Measurements from ENCODE around the gene SLC35E3. TPM values are rescaled to one million over a fixed set of nuclear protein-coding genes. Genes with fewer than 3 reads are reported as not detected.

Gene SLC35E3
- total and polyA plus RNA-seq, 2 experiments from 2014 or later = 5.5 to 13.8 TPM

- Histone ChIP-seq H3K79me2 (replicated peaks; ENCODE audit: insufficient read depth) (no peaks in the 10 kb centered on the region), H2AFZ (no peak overlapping the region), H3K4me2 (no peak overlapping the region), H3K4me1 (ENCODE audit: insufficient read depth) (no peaks in the 10 kb centered on the region), H3F3A (replicated peaks; ENCODE audit: low read depth) (no peaks in the 10 kb centered on the region), H3K27ac (ENCODE audit: low read depth) (peak overlapping the region; percentile 26), H3K9me2 (ENCODE audit: insufficient read depth) (no peaks in the 10 kb centered on the region), H4K20me1 (replicated peaks; ENCODE audit: insufficient read depth) (no peaks in the 10 kb centered on the region), H3K27me3 (ENCODE audit: insufficient read depth) (no peaks in the 10 kb centered on the region), H3K36me3 (ENCODE audit: insufficient read depth) (no peaks in the 10 kb centered on the region), H3K4me3 (no peak overlapping the region)
- ATAC-seq = peak; percentile 39; the same call in 2 of the 3 replicates
- Mint-ChIP-seq H3K27me3 (ENCODE audit: insufficient read depth, low read depth, poor library complexity) (peaks cover 6% of the 10 kb centered on the region), H3K4me1 (peaks cover 6% of the 10 kb centered on the region), H3K4me3 (no peak overlapping the region), H3K9me3 (no peaks in the 10 kb centered on the region), H3K36me3 (ENCODE audit: low read depth) (no peaks in the 10 kb centered on the region), H3K27ac (no peak overlapping the region; the same call in 1 of the 2 replicates)
- peak; percentile 26 for DNase-seq (ENCODE audit: low spot score)
- TF ChIP-seq NANOG (IDR thresholded peaks at IDR 0.05; ENCODE audit: borderline replicate concordance) = no peak
- TF ChIP-seq, protein P1, sequence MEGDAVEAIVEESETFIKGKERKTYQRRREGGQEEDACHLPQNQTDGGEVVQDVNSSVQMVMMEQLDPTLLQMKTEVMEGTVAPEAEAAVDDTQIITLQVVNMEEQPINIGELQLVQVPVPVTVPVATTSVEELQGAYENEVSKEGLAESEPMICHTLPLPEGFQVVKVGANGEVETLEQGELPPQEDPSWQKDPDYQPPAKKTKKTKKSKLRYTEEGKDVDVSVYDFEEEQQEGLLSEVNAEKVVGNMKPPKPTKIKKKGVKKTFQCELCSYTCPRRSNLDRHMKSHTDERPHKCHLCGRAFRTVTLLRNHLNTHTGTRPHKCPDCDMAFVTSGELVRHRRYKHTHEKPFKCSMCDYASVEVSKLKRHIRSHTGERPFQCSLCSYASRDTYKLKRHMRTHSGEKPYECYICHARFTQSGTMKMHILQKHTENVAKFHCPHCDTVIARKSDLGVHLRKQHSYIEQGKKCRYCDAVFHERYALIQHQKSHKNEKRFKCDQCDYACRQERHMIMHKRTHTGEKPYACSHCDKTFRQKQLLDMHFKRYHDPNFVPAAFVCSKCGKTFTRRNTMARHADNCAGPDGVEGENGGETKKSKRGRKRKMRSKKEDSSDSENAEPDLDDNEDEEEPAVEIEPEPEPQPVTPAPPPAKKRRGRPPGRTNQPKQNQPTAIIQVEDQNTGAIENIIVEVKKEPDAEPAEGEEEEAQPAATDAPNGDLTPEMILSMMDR (conservative IDR thresholded peaks at IDR 0.05; ENCODE audit: low read depth in 2 of 2) = peak; percentile 48 to 53
Measured at GRCh38 chr12:68786929-68787328, 41.0 kb downstream of the SLC35E3 start.

GRCh38 chr12:68788554-68789143, 42.7 kb downstream of the SLC35E3 start:
- H3K4me1 Mint-ChIP-seq = peaks cover 13% of the 10 kb centered on the region
- H3K9me2 ChIP-seq (ENCODE audit: insufficient read depth) = no peaks in the 10 kb centered on the region; the same call in 1 of the 2 replicates
- TF ChIP-seq, protein P1 (conservative IDR thresholded peaks at IDR 0.05; ENCODE audit: low read depth in 2 of 2) = no peak
- no peak for TF ChIP-seq EZH2phosphoT487 (IDR thresholded peaks at IDR 0.05; ENCODE audit: unreplicated experiment)
- TF ChIP-seq POLR2AphosphoS5 (IDR thresholded peaks at IDR 0.05; ENCODE audit: low read depth) = no peak
- no peak for TF ChIP-seq ETS1 (IDR thresholded peaks at IDR 0.05)
- TF ChIP-seq NANOG (IDR thresholded peaks at IDR 0.05; ENCODE audit: borderline replicate concordance) = no peak
- TF ChIP-seq CREB1 (CRISPR knock-in tag; IDR thresholded peaks at IDR 0.05; ENCODE audit: low read depth) = no peak
- TF ChIP-seq STAT1 (IDR thresholded peaks at IDR 0.05; ENCODE audit: unreplicated experiment) = no peak
- TF ChIP-seq ZNF331 (CRISPR knock-in tag; IDR thresholded peaks at IDR 0.05; ENCODE audit: low read depth) = no peak
- TF ChIP-seq ZNF114 (CRISPR knock-in tag; IDR thresholded peaks at IDR 0.05) = no peak
- TF ChIP-seq EZH2 (IDR thresholded peaks at IDR 0.05; ENCODE audit: low read depth, unreplicated experiment) = no peak
- TF ChIP-seq JUNB (IDR thresholded peaks at IDR 0.05; ENCODE audit: unreplicated experiment) = no peak
- TF ChIP-seq, protein P2, sequence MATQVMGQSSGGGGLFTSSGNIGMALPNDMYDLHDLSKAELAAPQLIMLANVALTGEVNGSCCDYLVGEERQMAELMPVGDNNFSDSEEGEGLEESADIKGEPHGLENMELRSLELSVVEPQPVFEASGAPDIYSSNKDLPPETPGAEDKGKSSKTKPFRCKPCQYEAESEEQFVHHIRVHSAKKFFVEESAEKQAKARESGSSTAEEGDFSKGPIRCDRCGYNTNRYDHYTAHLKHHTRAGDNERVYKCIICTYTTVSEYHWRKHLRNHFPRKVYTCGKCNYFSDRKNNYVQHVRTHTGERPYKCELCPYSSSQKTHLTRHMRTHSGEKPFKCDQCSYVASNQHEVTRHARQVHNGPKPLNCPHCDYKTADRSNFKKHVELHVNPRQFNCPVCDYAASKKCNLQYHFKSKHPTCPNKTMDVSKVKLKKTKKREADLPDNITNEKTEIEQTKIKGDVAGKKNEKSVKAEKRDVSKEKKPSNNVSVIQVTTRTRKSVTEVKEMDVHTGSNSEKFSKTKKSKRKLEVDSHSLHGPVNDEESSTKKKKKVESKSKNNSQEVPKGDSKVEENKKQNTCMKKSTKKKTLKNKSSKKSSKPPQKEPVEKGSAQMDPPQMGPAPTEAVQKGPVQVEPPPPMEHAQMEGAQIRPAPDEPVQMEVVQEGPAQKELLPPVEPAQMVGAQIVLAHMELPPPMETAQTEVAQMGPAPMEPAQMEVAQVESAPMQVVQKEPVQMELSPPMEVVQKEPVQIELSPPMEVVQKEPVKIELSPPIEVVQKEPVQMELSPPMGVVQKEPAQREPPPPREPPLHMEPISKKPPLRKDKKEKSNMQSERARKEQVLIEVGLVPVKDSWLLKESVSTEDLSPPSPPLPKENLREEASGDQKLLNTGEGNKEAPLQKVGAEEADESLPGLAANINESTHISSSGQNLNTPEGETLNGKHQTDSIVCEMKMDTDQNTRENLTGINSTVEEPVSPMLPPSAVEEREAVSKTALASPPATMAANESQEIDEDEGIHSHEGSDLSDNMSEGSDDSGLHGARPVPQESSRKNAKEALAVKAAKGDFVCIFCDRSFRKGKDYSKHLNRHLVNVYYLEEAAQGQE (IDR thresholded peaks at IDR 0.05; ENCODE audit: unreplicated experiment) = no peak

More at GRCh38 chr12:68788554-68789143, 42.7 kb downstream of the SLC35E3 start:
- Histone ChIP-seq H3K4me1 (ENCODE audit: insufficient read depth) (no peaks in the 10 kb centered on the region), H3K36me3 (ENCODE audit: insufficient read depth) (no peaks in the 10 kb centered on the region), H3K27me3 (ENCODE audit: insufficient read depth) (no peaks in the 10 kb centered on the region), H4K20me1 (replicated peaks; ENCODE audit: insufficient read depth) (no peaks in the 10 kb centered on the region), H3F3A (replicated peaks; ENCODE audit: low read depth) (no peaks in the 10 kb centered on the region), H3K27ac (ENCODE audit: low read depth) (no peak overlapping the region), H3K79me2 (replicated peaks; ENCODE audit: insufficient read depth) (no peaks in the 10 kb centered on the region), H3K4me3 (no peak overlapping the region), H2AFZ (no peak overlapping the region), H3K4me2 (no peak overlapping the region)
- no peaks in the 10 kb centered on the region for H3K9me3 Mint-ChIP-seq
- no peaks in the 10 kb centered on the region for H3K36me3 Mint-ChIP-seq (ENCODE audit: low read depth)
- no peak for ATAC-seq
- no peak overlapping the region for H3K4me3 Mint-ChIP-seq
- peaks cover 6% of the 10 kb centered on the region for H3K27me3 Mint-ChIP-seq (ENCODE audit: insufficient read depth, low read depth, poor library complexity)
- DNase-seq (ENCODE audit: low spot score) = no peak
- no peak overlapping the region for H3K27ac Mint-ChIP-seq

Data from GM23338 (cell line).